Upper lobe of left lung (tissue), 4 donors: ENCODE measurements around the gene MTCL3.

Experiments used
- CTCF ChIP-seq, 6 experiments: fragments of 450-650 bp in 4 of 6; fragments of 200-600 bp in 2 of 6; sonication (generic) in 2 of 6; IDR thresholded peaks; one replicate each; pipeline ENCODE4 v1.5.1; 2016 to 2019; ENCODE audit warnings: antibody characterized with exemption in 6 of 6
- POLR2A ChIP-seq, 4 donors: fragments of 450-650 bp; IDR thresholded peaks; one replicate each; pipeline ENCODE4 v1.5.1; 2016 to 2017; ENCODE audit warnings: antibody characterized with exemption in 4 of 4, mild to moderate bottlenecking in 2 of 4

DNA sequence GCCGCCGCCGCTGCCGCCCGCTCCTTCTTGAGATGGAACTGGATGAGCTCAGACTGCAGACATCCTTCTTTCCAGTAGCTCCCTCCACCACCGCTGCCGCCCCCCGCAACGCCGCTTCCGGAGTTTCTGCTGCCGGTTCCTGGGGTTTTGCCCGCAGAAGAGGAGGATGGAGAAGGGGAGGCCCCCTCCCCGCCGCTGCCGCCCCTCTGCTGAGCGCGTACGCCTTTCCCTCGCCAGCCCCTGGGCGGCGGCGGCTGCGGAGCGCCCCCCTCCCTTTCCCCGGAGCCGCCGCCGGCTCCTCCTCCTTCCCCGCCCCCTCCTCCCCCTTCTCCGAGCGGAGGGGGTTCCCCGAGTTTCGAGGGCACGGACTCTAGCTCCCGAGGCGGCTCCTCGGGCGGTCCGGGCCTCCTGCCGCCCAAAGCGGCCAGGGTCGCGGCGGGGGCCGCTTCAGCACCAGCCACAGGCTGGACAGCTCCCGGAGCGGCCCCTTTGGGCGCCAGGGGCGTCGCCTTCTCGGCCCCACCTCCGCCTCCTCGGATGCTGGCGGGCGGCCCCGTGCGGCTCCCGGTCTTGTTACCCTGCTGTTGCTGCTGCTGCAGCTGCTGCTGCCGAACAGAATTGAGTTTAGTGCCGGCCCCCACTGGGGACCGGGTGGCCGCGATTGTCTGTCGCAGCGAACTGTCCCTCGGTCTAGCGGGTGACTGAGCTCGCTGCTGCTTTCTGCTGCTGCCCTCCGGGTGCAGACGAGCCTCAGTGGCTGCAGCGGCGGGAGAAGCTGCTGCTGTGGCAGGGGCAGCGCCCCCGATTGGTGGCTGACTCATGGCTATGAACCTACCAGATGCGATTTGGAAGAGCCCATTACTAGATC is 3.1 kb downstream of the MTCL3 start:
- TF ChIP-seq CTCF (IDR thresholded peaks at IDR 0.05) (no peak), POLR2A (IDR thresholded peaks at IDR 0.05) (no peak)
